H9 (cell line): Measurements from ENCODE around the gene YTHDC1. TPM values are rescaled to one million over a fixed set of nuclear protein-coding genes. Genes with fewer than 3 reads are reported as not detected.

ENCODE experiments used
- DNase-seq: peaks from one replicate; pipeline ENCODE4 v3.0.0-alpha.2; 2017
- H2AFZ ChIP-seq: one replicate; pipeline ENCODE4 v1.6.1; 2013; ENCODE audit warnings: mild to moderate bottlenecking, low read length, control low read depth, moderate library complexity
- H2AK5ac ChIP-seq: 2 replicates; pipeline ENCODE4 v1.6.1; 2013; ENCODE audit warnings: low read length, control low read depth, mixed read lengths; ENCODE audit not compliant: insufficient read length
- H2BK120ac ChIP-seq: one replicate; pipeline ENCODE4 v1.6.1; 2013; ENCODE audit warnings: low read depth, mild to moderate bottlenecking, low read length, control low read depth, inconsistent platforms; ENCODE audit not compliant: poor library complexity, severe bottlenecking
- H2BK12ac ChIP-seq: 2 replicates; pipeline ENCODE4 v1.6.1; 2013; ENCODE audit warnings: low read length, control low read depth, mixed read lengths, low read depth; ENCODE audit not compliant: insufficient read length
- H2BK15ac ChIP-seq: 2 replicates; pipeline ENCODE4 v1.6.1; 2013; ENCODE audit warnings: low read depth, low read length, control low read depth
- H2BK20ac ChIP-seq: one replicate; pipeline ENCODE4 v1.6.1; 2013; ENCODE audit warnings: low read depth, mild to moderate bottlenecking, low read length, control low read depth, inconsistent platforms; ENCODE audit not compliant: poor library complexity, severe bottlenecking
- H2BK5ac ChIP-seq: 2 replicates; pipeline ENCODE4 v1.6.1; 2013; ENCODE audit warnings: low read length, control low read depth, mixed read lengths; ENCODE audit not compliant: insufficient read length
- H3K14ac ChIP-seq: 2 replicates; pipeline ENCODE4 v1.6.1; 2013; ENCODE audit warnings: low read length, control low read depth; ENCODE audit not compliant: insufficient read depth
- H3K18ac ChIP-seq: 2 replicates; pipeline ENCODE4 v1.6.1; 2013; ENCODE audit warnings: low read depth, mild to moderate bottlenecking, mixed read lengths, low read length, control low read depth; ENCODE audit not compliant: insufficient read length
- H3K23ac ChIP-seq: 2 replicates; pipeline ENCODE4 v1.6.1; 2013; ENCODE audit warnings: low read length, control low read depth, mixed read lengths, low read depth; ENCODE audit not compliant: insufficient read length
- H3K23me2 ChIP-seq: 2 replicates; pipeline ENCODE4 v1.6.1; 2013; ENCODE audit warnings: low read depth, mild to moderate bottlenecking, mixed read lengths, low read length, control low read depth; ENCODE audit not compliant: insufficient read length, poor library complexity, severe bottlenecking
- H3K27ac ChIP-seq: 2 replicates; pipeline ENCODE4 v1.5.1; 2013; ENCODE audit warnings: low read length, control low read depth, mixed read lengths, low read depth; ENCODE audit not compliant: insufficient read length
- H3K27me3 ChIP-seq: 2 replicates; pipeline ENCODE4 v1.6.1; 2013; ENCODE audit warnings: low read length, control low read depth, inconsistent platforms; ENCODE audit not compliant: insufficient read depth
- H3K4ac ChIP-seq: 2 replicates; pipeline ENCODE4 v1.6.1; 2013; ENCODE audit warnings: low read depth, mild to moderate bottlenecking, control low read depth, inconsistent platforms, low read length, moderate library complexity
- H3K4me1 ChIP-seq: 2 replicates; pipeline ENCODE4 v1.6.1; 2013; ENCODE audit warnings: low read length, control low read depth, inconsistent platforms; ENCODE audit not compliant: insufficient read depth
- H3K4me2 ChIP-seq: 2 replicates; pipeline ENCODE4 v1.6.1; 2013; ENCODE audit warnings: low read length, control low read depth, mixed read lengths; ENCODE audit not compliant: insufficient read length, insufficient read depth
- H3K56ac ChIP-seq: 2 replicates; pipeline ENCODE4 v1.6.1; 2013; ENCODE audit warnings: low read depth, mild to moderate bottlenecking, mixed read lengths, low read length, control low read depth; ENCODE audit not compliant: insufficient read length
- H3K79me1 ChIP-seq: 2 replicates; pipeline ENCODE4 v1.6.1; 2013; ENCODE audit warnings: low read depth, mild to moderate bottlenecking, moderate library complexity, low read length, control low read depth, inconsistent platforms; ENCODE audit not compliant: insufficient read depth, poor library complexity, severe bottlenecking
- H3K79me2 ChIP-seq: 2 replicates; pipeline ENCODE4 v1.6.1; 2013; ENCODE audit warnings: low read length, control low read depth, inconsistent platforms; ENCODE audit not compliant: insufficient read depth
- H3K9ac ChIP-seq: 2 replicates; pipeline ENCODE4 v1.6.1; 2013; ENCODE audit warnings: low read length, control low read depth, mixed read lengths; ENCODE audit not compliant: insufficient read length; ENCODE audit errors: extremely low read depth
- H3K9me3 ChIP-seq: one replicate; pipeline ENCODE4 v1.6.1; 2013; ENCODE audit warnings: low read depth, low read length, inconsistent platforms; ENCODE audit not compliant: control insufficient read depth
- H3T11ph ChIP-seq: one replicate; pipeline ENCODE4 v1.6.1; 2013; ENCODE audit warnings: mild to moderate bottlenecking, low read length, control low read depth, inconsistent platforms
- H4K20me1 ChIP-seq: one replicate; pipeline ENCODE4 v1.6.1; 2013; ENCODE audit not compliant: control insufficient read depth, insufficient read length, insufficient read depth
- H4K5ac ChIP-seq: 2 replicates; pipeline ENCODE4 v1.6.1; 2013; ENCODE audit warnings: low read depth, mild to moderate bottlenecking, mixed read lengths, low read length, control low read depth; ENCODE audit not compliant: insufficient read length
- H4K8ac ChIP-seq: replicated peaks from 2 replicates; pipeline ENCODE4 v1.6.1; 2013; ENCODE audit warnings: low read length, control low read depth, mixed read lengths, low read depth; ENCODE audit not compliant: insufficient read length
- H4K91ac ChIP-seq: 2 replicates; pipeline ENCODE4 v1.6.1; 2013; ENCODE audit warnings: low read depth, mild to moderate bottlenecking, moderate library complexity, mixed read lengths, low read length, control low read depth; ENCODE audit not compliant: insufficient read length
- H3K27ac Mint-ChIP-seq, 3 experiments: 2 replicates in 2 of 3; 3 replicates in 1 of 3; pipeline ENCODE4 v1.8.0; 2020 to 2021; ENCODE audit warnings: mixed read lengths in 3 of 3, mild to moderate bottlenecking in 1 of 3, moderate library complexity in 1 of 3
- H3K27me3 Mint-ChIP-seq: 2 replicates; pipeline ENCODE4 v1.8.0; 2021; ENCODE audit warnings: low read depth, mild to moderate bottlenecking, moderate library complexity, mixed read lengths
- H3K36me3 Mint-ChIP-seq, 3 experiments: 2 replicates in 2 of 3; 3 replicates in 1 of 3; pipeline ENCODE4 v1.8.0; 2020 to 2021; ENCODE audit warnings: low read depth in 3 of 3, mixed read lengths in 3 of 3; ENCODE audit not compliant: insufficient read depth in 1 of 3
- H3K4me1 Mint-ChIP-seq, 2 experiments: 2 replicates each; pipeline ENCODE4 v1.8.0; 2020; ENCODE audit warnings: mixed read lengths in 2 of 2
- H3K4me3 Mint-ChIP-seq, 2 experiments: 2 replicates in 1 of 2; 3 replicates in 1 of 2; pipeline ENCODE4 v1.8.0; 2020 to 2021; ENCODE audit warnings: mild to moderate bottlenecking in 2 of 2, mixed read lengths in 2 of 2, moderate library complexity in 1 of 2
- H3K9me3 Mint-ChIP-seq, 2 experiments: 2 replicates in 1 of 2; 3 replicates in 1 of 2; pipeline ENCODE4 v1.8.0; 2020; ENCODE audit warnings: mild to moderate bottlenecking in 2 of 2, mixed read lengths in 2 of 2, moderate library complexity in 1 of 2
- CTCF ChIP-seq: fragments of 200-600 bp; sonication (generic); conservative IDR thresholded peaks from 3 replicates; pipeline ENCODE4 v1.8.0; 2021; ENCODE audit warnings: antibody characterized with exemption, mild to moderate bottlenecking
- WGBS: extraction: QIAGEN DNeasy Blood & Tissue Kit; methylation state at CpG from one replicate; pipeline ENCODE4 v1.1.7; 2013; ENCODE audit warnings: missing lambda C conversion rate, low lambda C conversion rate, mixed read lengths; ENCODE audit not compliant: insufficient read length; ENCODE audit errors: extremely low coverage; 5-methylcytosine and 5-hydroxymethylcytosine counted together
- total RNA-seq: library from RNA; stranded (reverse); gene quantifications from 2 replicates; pipeline ENCODE4 v1.2.1, GENCODE V29; 2021

Gene YTHDC1
- total RNA-seq, 1 experiment from 2014 or later = 158 TPM

GRCh38 chr4:68366600-68366999, 16.7 kb upstream of the YTHDC1 start:
- H2BK20ac ChIP-seq = no peak overlapping the region
- H4K91ac ChIP-seq = no peak overlapping the region
- H3K4ac ChIP-seq = no peak overlapping the region
- no peak overlapping the region for H3T11ph ChIP-seq
- no peak for TF ChIP-seq CTCF
- no peak overlapping the region for H4K5ac ChIP-seq
- no peak for DNase-seq
- Mint-ChIP-seq H3K4me1 (peaks cover 19 to 21% of the 10 kb centered on the region in 2 experiments), H3K9me3 (peaks cover 31 to 34% of the 10 kb centered on the region in 2 experiments), H3K36me3 (peaks cover 21 to 31% (median 28%) of the 10 kb centered on the region in 3 experiments), H3K27me3 (peaks cover 45% of the 10 kb centered on the region), H3K4me3 (no peak overlapping the region), H3K27ac (no peak overlapping the region)
- no peaks in the 10 kb centered on the region for H4K20me1 ChIP-seq
- H2AFZ ChIP-seq = no peak overlapping the region
- no peak overlapping the region for H2BK5ac ChIP-seq
- no peaks in the 10 kb centered on the region for H3K4me1 ChIP-seq
- H3K27me3 ChIP-seq = peaks cover 11% of the 10 kb centered on the region; the same call in 1 of the 2 replicates
- H3K79me2 ChIP-seq = no peaks in the 10 kb centered on the region; the same call in 1 of the 2 replicates
- H3K9me3 ChIP-seq = peaks cover 7% of the 10 kb centered on the region
- no peak overlapping the region for H3K23ac ChIP-seq
- no peak overlapping the region for H3K9ac ChIP-seq
- H3K14ac ChIP-seq = no peak overlapping the region
- H4K8ac ChIP-seq = no peak overlapping the region
- H3K18ac ChIP-seq = no peak overlapping the region
- no peak overlapping the region for H2AK5ac ChIP-seq
- no peaks in the 10 kb centered on the region for H3K79me1 ChIP-seq
- H3K56ac ChIP-seq = no peak overlapping the region
- no peak overlapping the region for H2BK120ac ChIP-seq
- no peaks in the 10 kb centered on the region for H3K23me2 ChIP-seq
- no peak overlapping the region for H3K4me2 ChIP-seq
- no peak overlapping the region for H3K27ac ChIP-seq
- H2BK12ac ChIP-seq = no peak overlapping the region
- no peak overlapping the region for H2BK15ac ChIP-seq
- no CpG with 5 or more reads among the region's 4 CpGs for WGBS
